OCI-LY7 (cell line): ENCODE data around the gene LIPK. TPM values are rescaled to one million over a fixed set of nuclear protein-coding genes. Genes with fewer than 3 reads are reported as not detected.

Experiments used
- BruUV-seq: library from RNA; stranded (reverse); fragments of 400-500 nt; replicated peaks from 2 replicates; lab custom pipeline; 2021; lab: Mats Ljungman, UMichigan
- CTCF ChIA-PET: fragments of 300-600 bp; sonication (Branson Sonifier 250); formaldehyde crosslinking; loops from one replicate; lab custom pipeline; 2022; ENCODE audit warnings: antibody characterized with exemption; ENCODE audit not compliant: unreplicated experiment; lab: Charles Lee
- POLR2A ChIA-PET: fragments of 300-600 bp; sonication (Branson Sonifier 250); formaldehyde crosslinking; loops from one replicate; lab custom pipeline; 2022; ENCODE audit warnings: antibody characterized with exemption; lab: Charles Lee
- DNase-seq: peaks from one replicate; pipeline ENCODE4 v3.0.0-alpha.2; 2015; ENCODE audit warnings: low spot score
- H2AFZ ChIP-seq: fragments of 200-600 bp; sonication (generic), shearing (Covaris generic); 2 replicates; pipeline ENCODE4 v1.6.1; 2014; ENCODE audit warnings: mild to moderate bottlenecking, antibody characterized with exemption, low read length, moderate library complexity
- H3K27ac ChIP-seq: fragments of 200-600 bp; sonication (generic); 2 replicates; pipeline ENCODE4 v1.5.1; 2014; ENCODE audit warnings: mixed run types, low read depth, mild to moderate bottlenecking, moderate library complexity, low read length, inconsistent platforms; ENCODE audit not compliant: poor library complexity, severe bottlenecking
- H3K36me3 ChIP-seq: fragments of 200-600 bp; sonication (generic); 2 replicates; pipeline ENCODE4 v1.6.1; 2014; ENCODE audit warnings: mild to moderate bottlenecking, antibody characterized with exemption, low read length, moderate library complexity, mixed read lengths; ENCODE audit not compliant: insufficient read depth
- H3K4me1 ChIP-seq: fragments of 200-600 bp; sonication (generic); 2 replicates; pipeline ENCODE4 v1.5.1; 2014; ENCODE audit warnings: mild to moderate bottlenecking, low read length; ENCODE audit not compliant: insufficient read depth, poor library complexity, severe bottlenecking
- H3K4me2 ChIP-seq: fragments of 200-600 bp; sonication (generic); 2 replicates; pipeline ENCODE4 v1.6.1; 2014; ENCODE audit warnings: mild to moderate bottlenecking, low read length
- H3K4me3 ChIP-seq: fragments of 200-600 bp; sonication (generic); 2 replicates; pipeline ENCODE4 v1.5.1; 2014; ENCODE audit warnings: mild to moderate bottlenecking, low read depth, low read length; ENCODE audit not compliant: poor library complexity, severe bottlenecking
- H3K79me2 ChIP-seq: fragments of 200-600 bp; sonication (generic); 2 replicates; pipeline ENCODE4 v1.6.1; 2016; ENCODE audit warnings: low read depth, mild to moderate bottlenecking, low read length, moderate library complexity, mixed read lengths; ENCODE audit not compliant: insufficient read depth
- H3K9me2 ChIP-seq: fragments of 200-600 bp; sonication (generic); 2 replicates; pipeline ENCODE4 v1.6.1; 2016; ENCODE audit warnings: mild to moderate bottlenecking, low read length, mixed read lengths; ENCODE audit not compliant: insufficient read depth
- H3K9me3 ChIP-seq: fragments of 200-600 bp; sonication (generic); 2 replicates; pipeline ENCODE4 v1.6.1; 2014; ENCODE audit warnings: mild to moderate bottlenecking, mixed run types, low read length, mixed read lengths
- H4K20me1 ChIP-seq: fragments of 200-600 bp; sonication (generic); 2 replicates; pipeline ENCODE4 v1.6.1; 2014; ENCODE audit warnings: mild to moderate bottlenecking, antibody characterized with exemption, low read length, moderate library complexity, mixed read lengths; ENCODE audit not compliant: insufficient read depth
- CTCF ChIP-seq: fragments of 200-600 bp; sonication (generic); conservative IDR thresholded peaks from 2 replicates; pipeline ENCODE4 v1.5.1; 2014; ENCODE audit warnings: mild to moderate bottlenecking, antibody characterized with exemption, low read length, moderate library complexity, mixed read lengths
- EZH2phosphoT487 ChIP-seq: fragments of 200-600 bp; sonication (generic); IDR thresholded peaks from 2 replicates; pipeline ENCODE4 v1.6.1; 2018; ENCODE audit warnings: low read depth, borderline replicate concordance, mild to moderate bottlenecking, mixed run types, antibody characterized with exemption, low read length, moderate library complexity, mixed read lengths
- intact Hi-C: fragments of 100-400 bp; cut with micrococcal nuclease; formaldehyde crosslinking; loops from one replicate; pipeline ENCODE4 v1.10.0; 2022; ENCODE audit not compliant: unreplicated experiment
- total RNA-seq, 2 experiments: library from RNA; depleted of rRNA in 1 of 2; stranded (reverse); fragments of >200 nt in 1 of 2; shearing (Covaris generic) in 1 of 2; gene quantifications; 2 replicates each; pipeline ENCODE4 v1.2.3, GENCODE V29; 2014 to 2022

LIPK gene
- total RNA-seq, 2 experiments from 2014 or later = not detected

DNA sequence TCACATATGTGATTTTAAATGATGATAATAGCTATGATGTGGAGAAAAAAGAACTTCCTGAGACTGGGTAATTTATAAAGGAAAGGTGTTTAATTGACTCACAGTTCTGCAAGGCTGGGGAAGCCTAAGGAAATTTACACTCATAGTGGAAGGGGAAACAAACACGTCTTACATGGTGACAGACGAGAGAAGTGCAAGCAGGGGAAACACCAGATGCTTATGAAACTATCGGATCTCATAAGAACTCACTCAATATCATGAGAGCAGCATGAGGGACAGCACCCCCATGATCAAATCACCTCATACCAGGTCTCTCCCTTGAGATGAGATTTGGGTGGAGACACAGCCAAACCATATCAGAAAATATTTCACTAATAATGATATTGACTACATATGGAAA lies 49.7 kb downstream of the LIPK start:
- no TSS peak for BruUV-seq
- H3K4me2 ChIP-seq = no peak overlapping the region
- no peak overlapping the region for H3K4me3 ChIP-seq
- no peaks in the 10 kb centered on the region for H3K9me3 ChIP-seq
- no peaks in the 10 kb centered on the region for H4K20me1 ChIP-seq
- intact Hi-C loops = no loop called here
- H3K4me1 ChIP-seq = no peaks in the 10 kb centered on the region
- no peaks in the 10 kb centered on the region for H3K79me2 ChIP-seq
- H3K9me2 ChIP-seq = no peaks in the 10 kb centered on the region; the same call in 1 of the 2 replicates
- no peak for TF ChIP-seq EZH2phosphoT487
- DNase-seq = no peak
- ChIA-PET POLR2A (interaction anchor here (0.6 to 0.7 kb wide), 2 partner anchors 319 to 512 kb away, joined by 3 read pairs; no protein-coding TSS in a partner anchor), CTCF (no interaction called here)
- no peaks in the 10 kb centered on the region for H3K36me3 ChIP-seq
- no peak overlapping the region for H2AFZ ChIP-seq
- no peak overlapping the region for H3K27ac ChIP-seq

GRCh38 chr10:88756660-88757059 lies 50.6 kb downstream of the LIPK start:
- ChIA-PET CTCF (no interaction called here), POLR2A (interaction anchor here (0.7 kb wide), 1 partner anchor 323 kb away, joined by 3 read pairs; no protein-coding TSS in a partner anchor)
- H3K36me3 ChIP-seq = no peaks in the 10 kb centered on the region
- no peaks in the 10 kb centered on the region; the same call in 1 of the 2 replicates for H3K9me2 ChIP-seq
- intact Hi-C loops = no loop called here
- DNase-seq = no peak
- H3K9me3 ChIP-seq = no peaks in the 10 kb centered on the region
- H2AFZ ChIP-seq = no peak overlapping the region
- no peak overlapping the region for H3K4me2 ChIP-seq
- no peaks in the 10 kb centered on the region for H3K4me1 ChIP-seq
- H3K27ac ChIP-seq = no peak overlapping the region
- no peak overlapping the region for H3K4me3 ChIP-seq
- TF ChIP-seq EZH2phosphoT487 (no peak), CTCF (no peak)
- H4K20me1 ChIP-seq = no peaks in the 10 kb centered on the region
- BruUV-seq = no TSS peak
- H3K79me2 ChIP-seq = no peaks in the 10 kb centered on the region

DNA sequence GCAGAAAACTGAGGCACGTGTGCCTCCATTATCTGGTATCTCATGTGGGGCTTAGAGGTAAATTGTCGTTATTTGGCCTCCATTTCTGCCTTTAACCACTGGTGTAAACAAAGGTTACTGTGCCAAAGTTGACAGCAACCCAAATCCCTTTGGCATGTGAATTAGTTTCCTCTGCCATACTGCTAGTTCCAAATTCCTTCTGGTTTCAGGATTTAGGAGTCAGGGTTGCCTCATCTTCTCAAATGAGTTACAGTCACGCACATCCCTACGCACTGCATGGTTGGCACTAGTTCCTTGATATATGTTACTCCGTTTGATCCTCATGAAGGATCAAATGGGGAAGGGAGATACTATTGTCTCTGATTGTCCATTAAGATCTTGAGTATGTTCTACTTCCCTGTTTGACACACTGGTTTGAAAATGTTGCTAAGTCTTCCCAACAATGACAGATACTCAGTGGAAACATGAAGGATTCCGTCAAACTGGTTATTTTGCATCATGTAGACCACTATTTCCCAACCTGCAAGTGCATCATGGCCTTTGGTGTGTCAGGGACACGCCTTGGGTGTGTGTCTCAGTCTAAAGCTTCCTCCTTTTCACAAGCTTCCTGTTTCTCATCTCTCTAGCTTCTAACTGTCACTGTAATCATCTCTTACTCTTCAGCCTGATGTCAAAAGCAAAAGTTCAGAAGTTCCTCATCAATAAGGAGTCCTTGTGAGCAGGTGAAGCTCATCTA lies 53.5 kb downstream of the LIPK start, which contains the start of gene LIPN:
LIPN (plus strand) TSS at position 655 of the 736 bp plus-strand sequence. CDS start 1,386 bp downstream, outside the sequence.
- H3K4me3 ChIP-seq = no peak within 1 kb of the TSS
- H4K20me1 ChIP-seq = no peaks in the 10 kb centered on the region
- H3K4me1 ChIP-seq = no peaks in the 10 kb centered on the region
- TF ChIP-seq CTCF (no peak), EZH2phosphoT487 (no peak)
- no peak within 1 kb of the TSS for H3K4me2 ChIP-seq
- no peaks in the 10 kb centered on the region for H3K79me2 ChIP-seq
- no TSS peak for BruUV-seq
- no peaks in the 10 kb centered on the region for H3K36me3 ChIP-seq
- peak; percentile 2 for DNase-seq
- H2AFZ ChIP-seq = no peak within 1 kb of the TSS
- intact Hi-C loops = no loop called here
- H3K27ac ChIP-seq = no peak within 1 kb of the TSS
- POLR2A ChIA-PET = interaction anchor here (1.6 kb wide), 1 partner anchor 14 kb away, joined by 3 read pairs; no protein-coding TSS in a partner anchor
- CTCF ChIA-PET = no interaction called here
- H3K9me3 ChIP-seq = no peaks in the 10 kb centered on the region
- H3K9me2 ChIP-seq = no peaks in the 10 kb centered on the region
